ENCODE results near the gene DNAH5.

Gene DNAH5

DNA sequence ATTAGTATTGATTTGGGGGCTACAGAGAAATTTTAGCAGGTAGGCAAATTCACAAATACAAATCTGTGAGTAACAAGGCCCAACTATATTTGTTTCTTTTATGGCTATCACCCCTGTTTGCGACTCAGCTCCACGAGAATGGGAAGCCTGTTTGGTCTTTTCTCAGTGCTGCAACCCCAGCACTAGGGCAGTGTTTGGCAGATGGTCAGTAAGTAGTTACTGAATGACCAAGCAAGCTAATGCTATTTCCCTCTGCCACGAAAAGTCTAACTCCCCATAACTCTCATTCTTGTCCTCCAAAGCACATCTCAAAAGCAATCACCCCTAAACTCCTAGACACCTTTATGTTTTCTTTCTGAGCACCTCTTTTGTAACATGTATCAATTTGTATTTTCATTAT lies 245.6 kb downstream of the DNAH5 start:
- DNase-seq (ENCODE audit: low read depth): no peak
- Histone ChIP-seq H3K36me3 (ENCODE audit: control insufficient read depth, insufficient read depth, low read length, severe bottlenecking) (no peaks in the 10 kb centered on the region), H3K9ac (ENCODE audit: low read length) (no peak overlapping the region), H3K9me3 (ENCODE audit: control insufficient read depth, low read length) (no peaks in the 10 kb centered on the region), H3K27me3 (replicated peaks; ENCODE audit: control insufficient read depth, insufficient read depth, low read length) (no peaks in the 10 kb centered on the region), H3K4me1 (ENCODE audit: control insufficient read depth, insufficient read depth, low read length) (no peaks in the 10 kb centered on the region), H3K4me3 (ENCODE audit: low read length) (no peak overlapping the region)

- Histone ChIP-seq H3K36me3 (ENCODE audit: control insufficient read depth, insufficient read depth, low read length, severe bottlenecking) (no peaks in the 10 kb centered on the region), H3K27me3 (replicated peaks; ENCODE audit: control insufficient read depth, insufficient read depth, low read length) (no peaks in the 10 kb centered on the region), H3K4me1 (ENCODE audit: control insufficient read depth, insufficient read depth, low read length) (no peaks in the 10 kb centered on the region), H3K4me3 (ENCODE audit: low read length) (no peak overlapping the region), H3K9ac (ENCODE audit: low read length) (no peak overlapping the region), H3K9me3 (ENCODE audit: control insufficient read depth, low read length) (no peaks in the 10 kb centered on the region)
- DNase-seq (ENCODE audit: low read depth): no peak
Observed at GRCh38 chr5:13695076-13695712, 249.3 kb downstream of the DNAH5 start.

DNA sequence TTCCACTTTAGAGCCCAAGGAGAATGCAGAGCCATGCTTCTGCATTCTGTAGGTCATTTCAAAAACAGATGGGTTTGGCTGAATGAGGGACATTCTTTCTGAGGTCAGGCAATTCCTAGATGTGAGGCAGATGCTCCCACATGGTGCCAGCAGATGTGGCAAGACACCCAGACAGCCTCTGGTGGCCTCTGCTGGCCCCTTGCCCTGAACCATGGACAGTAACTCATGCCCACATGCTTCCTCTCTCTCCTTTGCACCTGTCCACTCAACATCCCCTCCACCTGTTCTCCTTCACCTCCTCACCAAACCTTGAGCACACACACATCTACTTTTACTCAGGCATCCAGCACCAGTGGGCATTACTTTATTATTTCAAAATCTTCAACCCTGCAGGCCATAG lies 252.3 kb downstream of the DNAH5 start:
- no peaks in the 10 kb centered on the region for H3K4me1 ChIP-seq (ENCODE audit: control insufficient read depth, insufficient read depth, low read length)
- no peak overlapping the region for H3K4me3 ChIP-seq (ENCODE audit: low read length)

DNA sequence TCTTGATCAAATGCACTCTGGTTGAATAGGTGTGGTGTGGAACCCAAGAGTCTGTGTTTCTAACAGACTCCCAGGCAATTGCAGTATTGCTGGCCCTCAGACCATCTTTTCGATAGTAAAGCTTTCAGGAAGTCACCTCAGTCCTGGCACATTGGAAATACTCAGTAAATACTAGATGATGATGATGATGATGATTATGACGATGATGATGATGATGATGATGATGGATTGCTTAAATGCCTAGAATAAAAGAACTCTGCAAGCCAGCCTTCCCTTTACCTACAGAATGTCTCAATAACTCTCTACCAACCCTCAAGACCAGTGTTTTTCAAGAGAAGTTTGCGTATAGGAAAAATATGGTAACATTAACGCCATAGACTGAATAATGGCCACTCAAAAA lies 268.0 kb downstream of the DNAH5 start:
- DNase-seq (ENCODE audit: low read depth): no peak
- H3K4me1 ChIP-seq (ENCODE audit: control insufficient read depth, insufficient read depth, low read length): no peaks in the 10 kb centered on the region
- H3K36me3 ChIP-seq (ENCODE audit: control insufficient read depth, insufficient read depth, low read length, severe bottlenecking): no peaks in the 10 kb centered on the region
- no peaks in the 10 kb centered on the region for H3K27me3 ChIP-seq (replicated peaks; ENCODE audit: control insufficient read depth, insufficient read depth, low read length)
- H3K9ac ChIP-seq (ENCODE audit: low read length): no peak overlapping the region
- peaks cover 3% of the 10 kb centered on the region for H3K9me3 ChIP-seq (ENCODE audit: control insufficient read depth, low read length)
- H3K4me3 ChIP-seq (ENCODE audit: low read length): no peak overlapping the region

More for the DNA sequence above, 252.3 kb downstream of the DNAH5 start:
- no peaks in the 10 kb centered on the region for H3K27me3 ChIP-seq (replicated peaks; ENCODE audit: control insufficient read depth, insufficient read depth, low read length)
- no peak overlapping the region for H3K9ac ChIP-seq (ENCODE audit: low read length)
- peaks cover 7% of the 10 kb centered on the region for H3K9me3 ChIP-seq (ENCODE audit: control insufficient read depth, low read length)
- no peak for DNase-seq (ENCODE audit: low read depth)
- no peaks in the 10 kb centered on the region for H3K36me3 ChIP-seq (ENCODE audit: control insufficient read depth, insufficient read depth, low read length, severe bottlenecking)

- Histone ChIP-seq H3K4me1 (ENCODE audit: control insufficient read depth, insufficient read depth, low read length) (no peaks in the 10 kb centered on the region), H3K27me3 (replicated peaks; ENCODE audit: control insufficient read depth, insufficient read depth, low read length) (no peaks in the 10 kb centered on the region), H3K4me3 (ENCODE audit: low read length) (no peak overlapping the region), H3K9ac (ENCODE audit: low read length) (no peak overlapping the region), H3K9me3 (ENCODE audit: control insufficient read depth, low read length) (peaks cover 3% of the 10 kb centered on the region), H3K36me3 (ENCODE audit: control insufficient read depth, insufficient read depth, low read length, severe bottlenecking) (no peaks in the 10 kb centered on the region)
- DNase-seq (ENCODE audit: low read depth): no peak
Observed at GRCh38 chr5:13674391-13674790, 270.1 kb downstream of the DNAH5 start.

GRCh38 chr5:13673511-13673910 lies 271.0 kb downstream of the DNAH5 start:
- DNase-seq (ENCODE audit: low read depth): no peak
- H3K4me1 ChIP-seq (ENCODE audit: control insufficient read depth, insufficient read depth, low read length): no peaks in the 10 kb centered on the region
- H3K36me3 ChIP-seq (ENCODE audit: control insufficient read depth, insufficient read depth, low read length, severe bottlenecking): no peaks in the 10 kb centered on the region
- H3K9ac ChIP-seq (ENCODE audit: low read length): no peak overlapping the region
- no peaks in the 10 kb centered on the region for H3K27me3 ChIP-seq (replicated peaks; ENCODE audit: control insufficient read depth, insufficient read depth, low read length)
- H3K9me3 ChIP-seq (ENCODE audit: control insufficient read depth, low read length): peaks cover 3% of the 10 kb centered on the region
- H3K4me3 ChIP-seq (ENCODE audit: low read length): no peak overlapping the region

DNA sequence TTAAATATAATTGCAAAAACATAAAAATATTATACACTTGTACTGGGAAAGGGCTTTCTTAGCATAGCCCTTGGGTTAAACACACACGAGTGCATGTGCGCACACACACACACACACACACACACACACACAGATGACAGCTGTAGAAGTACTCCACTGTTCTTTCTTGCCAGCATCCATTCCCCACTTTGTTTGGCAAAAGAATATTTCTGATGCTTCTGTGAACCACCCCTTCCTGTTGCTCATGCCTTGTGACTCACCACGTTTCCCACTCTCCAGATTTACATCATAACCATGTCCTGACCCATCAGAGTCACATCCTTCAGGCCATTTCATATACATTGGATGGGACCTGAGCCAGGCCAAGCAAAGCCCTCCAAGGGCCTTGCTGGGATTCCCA lies 280.1 kb downstream of the DNAH5 start:
- no peaks in the 10 kb centered on the region for H3K36me3 ChIP-seq (ENCODE audit: control insufficient read depth, insufficient read depth, low read length, severe bottlenecking)
- H3K9ac ChIP-seq (ENCODE audit: low read length): no peak overlapping the region
- no peaks in the 10 kb centered on the region for H3K9me3 ChIP-seq (ENCODE audit: control insufficient read depth, low read length)
- DNase-seq (ENCODE audit: low read depth): peak; percentile 13
- H3K4me1 ChIP-seq (ENCODE audit: control insufficient read depth, insufficient read depth, low read length): no peaks in the 10 kb centered on the region
- no peaks in the 10 kb centered on the region for H3K27me3 ChIP-seq (replicated peaks; ENCODE audit: control insufficient read depth, insufficient read depth, low read length)
- no peak overlapping the region for H3K4me3 ChIP-seq (ENCODE audit: low read length)

DNA sequence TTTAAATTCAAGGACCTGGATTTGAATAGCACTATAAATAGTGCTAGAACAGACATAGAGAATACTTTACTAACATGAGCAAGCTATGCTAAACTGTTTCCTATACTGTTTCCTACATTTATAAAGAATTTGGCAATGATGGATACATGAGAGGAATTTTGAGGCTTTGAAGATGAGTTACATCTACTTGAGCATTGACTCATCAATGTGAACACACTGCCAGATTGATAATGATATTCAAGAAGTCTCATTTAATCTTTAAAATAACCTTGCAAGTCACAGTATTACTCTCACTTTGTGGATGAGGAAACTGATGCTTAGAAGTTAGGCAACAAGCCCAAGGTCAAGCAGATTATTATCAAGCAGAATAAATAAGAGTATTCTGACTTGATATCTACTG lies 281.9 kb downstream of the DNAH5 start:
- H3K4me1 ChIP-seq (ENCODE audit: control insufficient read depth, insufficient read depth, low read length): no peaks in the 10 kb centered on the region
- H3K27me3 ChIP-seq (replicated peaks; ENCODE audit: control insufficient read depth, insufficient read depth, low read length): no peaks in the 10 kb centered on the region
- no peak overlapping the region for H3K9ac ChIP-seq (ENCODE audit: low read length)
- H3K4me3 ChIP-seq (ENCODE audit: low read length): no peak overlapping the region
- DNase-seq (ENCODE audit: low read depth): no peak
- H3K36me3 ChIP-seq (ENCODE audit: control insufficient read depth, insufficient read depth, low read length, severe bottlenecking): no peaks in the 10 kb centered on the region
- H3K9me3 ChIP-seq (ENCODE audit: control insufficient read depth, low read length): no peaks in the 10 kb centered on the region

DNA sequence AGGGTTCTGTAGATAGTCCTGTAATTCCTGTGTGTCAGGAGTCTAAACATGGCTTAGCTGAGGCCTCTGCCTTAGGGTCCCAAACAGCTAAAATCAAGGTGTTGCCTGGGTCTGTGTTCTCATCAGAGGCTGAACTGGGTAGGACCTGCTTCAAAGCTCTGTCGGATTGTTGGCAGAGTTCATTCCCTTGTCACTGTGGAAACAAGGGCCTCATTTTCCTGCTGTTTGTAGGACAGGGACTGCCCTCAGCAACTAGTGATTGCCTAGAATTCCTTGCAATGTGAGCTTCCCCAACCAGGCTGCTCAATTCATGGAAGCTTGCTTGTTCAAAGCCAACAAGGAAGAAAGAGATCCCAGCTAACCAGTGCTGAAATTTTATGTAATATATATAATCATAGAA lies 283.2 kb downstream of the DNAH5 start:
- no peaks in the 10 kb centered on the region for H3K4me1 ChIP-seq (ENCODE audit: control insufficient read depth, insufficient read depth, low read length)
- H3K27me3 ChIP-seq (replicated peaks; ENCODE audit: control insufficient read depth, insufficient read depth, low read length): no peaks in the 10 kb centered on the region
- H3K36me3 ChIP-seq (ENCODE audit: control insufficient read depth, insufficient read depth, low read length, severe bottlenecking): no peaks in the 10 kb centered on the region
- H3K4me3 ChIP-seq (ENCODE audit: low read length): no peak overlapping the region
- no peak for DNase-seq (ENCODE audit: low read depth)
- H3K9ac ChIP-seq (ENCODE audit: low read length): no peak overlapping the region
- H3K9me3 ChIP-seq (ENCODE audit: control insufficient read depth, low read length): no peaks in the 10 kb centered on the region

GRCh38 chr5:13660072-13660471 lies 284.4 kb downstream of the DNAH5 start:
- no peak for DNase-seq (ENCODE audit: low read depth)
- no peaks in the 10 kb centered on the region for H3K36me3 ChIP-seq (ENCODE audit: control insufficient read depth, insufficient read depth, low read length, severe bottlenecking)
- no peaks in the 10 kb centered on the region for H3K27me3 ChIP-seq (replicated peaks; ENCODE audit: control insufficient read depth, insufficient read depth, low read length)
- H3K4me1 ChIP-seq (ENCODE audit: control insufficient read depth, insufficient read depth, low read length): no peaks in the 10 kb centered on the region
- H3K4me3 ChIP-seq (ENCODE audit: low read length): no peak overlapping the region
- H3K9me3 ChIP-seq (ENCODE audit: control insufficient read depth, low read length): no peaks in the 10 kb centered on the region
- H3K9ac ChIP-seq (ENCODE audit: low read length): no peak overlapping the region

DNA sequence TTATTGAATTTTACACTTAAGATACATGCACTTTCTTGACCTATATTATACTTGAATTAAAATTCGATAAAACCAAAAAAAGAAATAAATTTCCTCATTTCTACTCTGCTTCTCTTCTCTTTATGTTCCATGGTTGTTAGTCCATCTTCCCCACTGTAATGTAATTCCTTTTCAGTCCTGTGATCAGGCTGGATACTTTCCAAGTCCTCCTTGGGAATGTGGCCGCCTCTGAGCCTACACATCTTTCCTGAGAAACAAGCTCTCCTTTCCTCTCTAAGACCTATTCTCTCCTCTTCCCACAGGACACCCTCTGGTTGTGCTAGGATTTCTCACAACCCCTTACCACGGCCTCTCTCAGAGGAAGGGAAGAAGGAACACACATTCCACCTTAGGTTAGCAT lies 285.1 kb downstream of the DNAH5 start:
- no peaks in the 10 kb centered on the region for H3K27me3 ChIP-seq (replicated peaks; ENCODE audit: control insufficient read depth, insufficient read depth, low read length)
- no peak overlapping the region for H3K4me3 ChIP-seq (ENCODE audit: low read length)
- no peaks in the 10 kb centered on the region for H3K4me1 ChIP-seq (ENCODE audit: control insufficient read depth, insufficient read depth, low read length)
- no peaks in the 10 kb centered on the region for H3K36me3 ChIP-seq (ENCODE audit: control insufficient read depth, insufficient read depth, low read length, severe bottlenecking)
- H3K9me3 ChIP-seq (ENCODE audit: control insufficient read depth, low read length): no peaks in the 10 kb centered on the region
- H3K9ac ChIP-seq (ENCODE audit: low read length): no peak overlapping the region
- DNase-seq (ENCODE audit: low read depth): no peak

- no peak overlapping the region for H3K4me3 ChIP-seq (ENCODE audit: low read length)
- no peaks in the 10 kb centered on the region for H3K9me3 ChIP-seq (ENCODE audit: control insufficient read depth, low read length)
- DNase-seq (ENCODE audit: low read depth): no peak
- no peak overlapping the region for H3K9ac ChIP-seq (ENCODE audit: low read length)
- no peaks in the 10 kb centered on the region for H3K27me3 ChIP-seq (replicated peaks; ENCODE audit: control insufficient read depth, insufficient read depth, low read length)
- H3K36me3 ChIP-seq (ENCODE audit: control insufficient read depth, insufficient read depth, low read length, severe bottlenecking): no peaks in the 10 kb centered on the region
- H3K4me1 ChIP-seq (ENCODE audit: control insufficient read depth, insufficient read depth, low read length): no peaks in the 10 kb centered on the region
Observed at GRCh38 chr5:13658761-13659160, 285.7 kb downstream of the DNAH5 start.
